HFF-Myc (cell line): ENCODE measurements around the gene RAD21L1.

Experiments
- DNase-seq: peaks from one replicate; pipeline ENCODE4 v3.0.0-alpha.2; 2011; ENCODE audit warnings: low read depth; ENCODE audit errors: extremely low read depth
- H3K4me3 ChIP-seq: replicated peaks from 2 replicates; pipeline ENCODE4 v1.5.1; 2011; ENCODE audit warnings: low read depth, mild to moderate bottlenecking, control low read depth, low read length
- CTCF ChIP-seq: IDR thresholded peaks from 2 replicates; pipeline ENCODE4 v1.5.1; 2012; ENCODE audit warnings: mild to moderate bottlenecking, low read depth, low read length, control low read depth; ENCODE audit errors: missing control alignments

RAD21L1 gene

DNA sequence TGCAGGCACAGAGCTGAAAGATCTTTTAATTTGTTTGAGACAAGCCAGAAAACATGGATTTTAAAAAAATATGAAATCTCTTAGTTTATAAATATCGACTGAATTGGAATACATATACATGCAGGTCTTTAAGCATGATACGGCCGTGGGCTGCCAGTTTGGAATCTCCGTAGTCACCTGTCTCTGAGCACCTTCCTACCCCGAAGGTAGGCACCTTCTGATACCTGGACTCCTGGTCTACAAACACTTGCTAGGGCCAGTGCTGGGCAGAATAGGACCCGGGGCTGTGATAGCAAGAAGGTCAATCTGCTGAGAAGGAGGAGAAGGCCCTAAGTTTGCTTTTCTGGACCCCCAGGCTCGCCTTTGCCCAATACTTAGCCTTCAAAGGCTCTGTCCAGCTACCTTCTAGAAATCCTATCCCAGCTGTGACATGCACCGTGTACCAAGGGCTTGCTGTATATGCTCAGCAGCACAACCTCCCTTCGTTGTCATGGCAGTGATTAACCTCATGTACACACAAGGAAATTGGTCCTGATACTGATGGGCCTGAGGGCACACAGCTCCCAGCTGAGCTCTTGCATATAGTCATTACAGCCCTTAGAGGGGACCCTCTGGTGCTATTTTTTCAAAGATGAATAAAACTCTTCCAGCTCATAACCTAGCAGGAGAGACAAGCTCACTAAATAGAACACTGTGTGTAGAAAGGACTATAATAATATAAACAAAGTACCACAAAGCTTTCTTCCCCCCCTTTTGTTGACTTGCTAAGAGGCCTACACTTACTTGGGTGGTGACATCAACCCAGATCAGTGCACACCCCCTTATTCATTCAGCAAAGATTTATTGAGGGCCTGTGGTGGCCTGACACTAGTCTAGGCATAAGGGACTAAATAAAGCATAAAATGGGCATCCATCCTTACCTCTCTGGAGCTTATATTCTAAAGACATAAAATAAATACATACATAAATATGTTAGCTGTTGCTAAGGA is 58.0 kb downstream of the RAD21L1 start:
- no peak for TF ChIP-seq CTCF
- no peak overlapping the region for H3K4me3 ChIP-seq
- no peak for DNase-seq

- TF ChIP-seq CTCF, result no peak
- no peak for DNase-seq
- H3K4me3 ChIP-seq, result no peak overlapping the region
Observed at GRCh38 chr20:1286267-1287024, 60.6 kb downstream of the RAD21L1 start.

DNA sequence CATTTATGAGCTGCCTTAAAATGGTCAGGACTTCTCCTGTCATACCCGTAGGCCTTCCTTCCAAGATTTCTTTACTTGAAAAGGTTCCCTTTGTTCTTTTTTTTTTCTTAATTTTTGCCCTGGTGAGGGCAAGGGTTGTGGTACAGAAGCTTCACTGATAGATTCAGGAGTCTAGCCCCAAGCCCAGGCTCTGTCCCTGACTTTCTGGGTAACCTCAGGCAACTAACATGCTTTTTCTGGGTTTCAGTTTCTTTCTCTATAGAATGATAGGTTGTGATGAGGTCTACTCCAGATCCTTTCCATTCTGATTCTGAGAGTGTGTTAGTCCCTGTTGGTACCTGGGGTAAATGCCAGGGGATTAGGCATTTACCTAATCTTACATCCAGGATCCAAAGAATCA is 61.5 kb downstream of the RAD21L1 start:
- DNase-seq, result no peak
- H3K4me3 ChIP-seq, result no peak overlapping the region
- no peak for TF ChIP-seq CTCF

DNA sequence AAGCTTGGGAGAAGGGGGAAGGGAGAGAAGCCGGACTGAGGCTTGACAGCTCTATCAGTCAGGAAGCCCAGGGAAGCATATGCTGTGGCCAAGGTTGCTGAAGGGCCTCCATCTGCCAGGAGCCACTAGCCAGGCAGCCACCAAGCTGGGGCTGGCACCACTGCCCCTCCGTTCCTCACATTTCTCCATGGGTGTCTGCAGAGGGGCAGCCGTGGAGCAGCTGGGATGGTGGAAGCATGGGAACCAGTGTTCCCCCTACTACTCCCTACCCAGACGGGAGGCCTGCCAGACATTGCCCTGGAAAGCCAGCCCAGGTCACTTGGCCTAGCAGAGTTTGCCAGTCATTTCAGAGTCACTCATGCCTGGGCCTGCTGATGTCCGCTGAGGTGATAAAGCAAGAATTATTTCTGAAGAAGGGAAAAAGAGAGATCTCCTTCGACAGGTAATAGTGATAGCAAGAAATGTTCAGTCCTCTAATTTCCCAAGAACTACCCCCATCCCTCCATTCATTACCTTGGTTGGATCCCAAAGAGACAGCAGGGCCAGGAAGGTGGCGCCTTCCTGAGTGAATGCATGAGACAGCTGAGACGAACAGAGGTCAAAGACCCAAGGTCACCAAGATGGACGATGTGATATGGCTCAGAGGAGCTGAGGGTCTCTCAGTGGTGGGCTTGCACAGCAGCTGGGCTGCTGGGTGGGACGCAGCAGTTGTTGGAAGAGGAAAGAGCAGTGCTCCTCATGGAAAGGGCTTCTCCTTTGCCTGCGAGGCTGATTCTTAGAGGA is 62.1 kb downstream of the RAD21L1 start:
- DNase-seq, result no peak
- TF ChIP-seq CTCF, result no peak
- H3K4me3 ChIP-seq, result no peak overlapping the region

- TF ChIP-seq CTCF, result no peak
- H3K4me3 ChIP-seq, result no peak overlapping the region
- DNase-seq, result no peak
Observed at GRCh38 chr20:1291191-1291741, 65.4 kb downstream of the RAD21L1 start.

- no peak for TF ChIP-seq CTCF
- H3K4me3 ChIP-seq, result no peak overlapping the region
- DNase-seq, result no peak
Observed at GRCh38 chr20:1292620-1293019, 66.8 kb downstream of the RAD21L1 start.
